GM19023 (cell line): ENCODE results near the gene KRTAP12-3.
"Not testable (repeated sequence)": the region's sequence is repeated elsewhere in the genome, so short reads cannot be mapped to it uniquely, and the experiment has no call there.

Experiments used
- ATAC-seq: cut with Tn5 transposase; IDR thresholded peaks from one replicate; pipeline ENCODE4 v1.9.1; 2021; ENCODE audit warnings: mild to moderate bottlenecking, moderate library complexity; ENCODE audit not compliant: unreplicated experiment

The KRTAP12-3 gene

DNA sequence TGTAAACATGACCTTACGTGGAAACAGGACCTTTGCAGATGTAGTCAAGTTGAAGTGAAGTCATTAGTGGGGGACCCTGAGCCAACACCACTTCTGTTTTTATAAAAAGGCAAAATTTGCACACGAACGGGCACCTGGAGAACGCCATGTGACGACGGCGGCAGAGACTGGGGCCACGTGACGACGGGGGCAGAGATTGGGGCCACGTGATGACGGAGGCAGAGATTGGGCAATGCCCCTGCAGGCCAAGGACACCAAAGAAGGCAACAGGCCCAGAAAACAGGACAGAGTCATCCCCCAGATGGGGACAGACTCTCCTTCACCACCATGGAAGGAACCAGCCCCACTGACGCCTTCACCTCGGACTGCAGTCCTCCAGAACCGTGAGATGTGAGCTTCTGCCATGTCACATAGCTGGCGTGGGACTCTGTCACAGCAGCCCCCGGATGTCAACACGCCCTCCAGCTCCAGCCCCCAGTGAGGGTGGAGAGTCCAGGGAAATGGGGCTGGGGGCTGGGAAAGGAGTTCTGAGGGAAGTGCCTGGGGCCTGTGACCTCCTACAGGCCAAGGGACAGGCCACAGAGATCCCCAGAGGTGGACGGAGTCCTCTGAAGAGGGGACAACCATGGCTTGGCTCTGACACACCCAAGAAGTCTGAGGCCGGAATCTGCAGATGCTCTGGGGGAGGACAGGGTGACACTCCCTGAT, 7.3 kb upstream of the KRTAP12-3 start:
- no peak for ATAC-seq

DNA sequence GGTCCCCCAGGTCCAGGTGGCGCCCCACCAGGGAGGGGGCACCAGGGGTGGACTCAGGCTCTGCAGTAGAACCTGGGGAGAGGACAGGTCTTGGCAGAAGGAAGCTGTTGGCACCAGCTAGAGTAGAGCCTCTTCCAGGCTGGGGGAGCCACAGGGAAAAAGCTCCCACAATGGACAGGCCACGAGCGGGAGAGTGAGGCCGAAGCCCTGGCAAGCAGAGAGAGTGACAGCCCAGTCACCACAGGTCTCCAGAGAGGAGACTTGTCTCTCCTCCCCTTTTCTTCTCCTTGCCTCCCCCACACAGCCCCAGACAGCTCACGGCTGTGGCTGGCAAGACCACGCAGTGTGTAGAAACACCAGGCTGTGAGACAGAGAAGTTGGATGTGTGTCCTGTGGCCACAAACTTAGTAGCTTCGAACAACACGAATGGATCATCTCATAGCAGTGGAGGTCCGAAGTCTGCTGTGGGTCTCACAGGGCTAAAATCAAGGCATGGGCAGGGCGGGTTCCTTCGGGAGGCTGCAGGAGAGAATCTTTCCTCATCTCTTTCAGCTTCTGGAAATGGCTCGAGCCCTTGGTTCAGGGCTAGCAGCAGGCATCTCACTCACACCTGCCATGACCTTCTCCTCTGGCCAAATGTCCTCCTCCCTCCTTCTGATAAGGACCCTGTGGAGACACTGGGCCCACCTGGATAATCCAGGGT, 6.6 kb upstream of the KRTAP12-3 start:
- ATAC-seq, result no peak

GRCh38 chr21:44653123-44653522, 4.6 kb upstream of the KRTAP12-3 start:
- ATAC-seq, result no peak

DNA sequence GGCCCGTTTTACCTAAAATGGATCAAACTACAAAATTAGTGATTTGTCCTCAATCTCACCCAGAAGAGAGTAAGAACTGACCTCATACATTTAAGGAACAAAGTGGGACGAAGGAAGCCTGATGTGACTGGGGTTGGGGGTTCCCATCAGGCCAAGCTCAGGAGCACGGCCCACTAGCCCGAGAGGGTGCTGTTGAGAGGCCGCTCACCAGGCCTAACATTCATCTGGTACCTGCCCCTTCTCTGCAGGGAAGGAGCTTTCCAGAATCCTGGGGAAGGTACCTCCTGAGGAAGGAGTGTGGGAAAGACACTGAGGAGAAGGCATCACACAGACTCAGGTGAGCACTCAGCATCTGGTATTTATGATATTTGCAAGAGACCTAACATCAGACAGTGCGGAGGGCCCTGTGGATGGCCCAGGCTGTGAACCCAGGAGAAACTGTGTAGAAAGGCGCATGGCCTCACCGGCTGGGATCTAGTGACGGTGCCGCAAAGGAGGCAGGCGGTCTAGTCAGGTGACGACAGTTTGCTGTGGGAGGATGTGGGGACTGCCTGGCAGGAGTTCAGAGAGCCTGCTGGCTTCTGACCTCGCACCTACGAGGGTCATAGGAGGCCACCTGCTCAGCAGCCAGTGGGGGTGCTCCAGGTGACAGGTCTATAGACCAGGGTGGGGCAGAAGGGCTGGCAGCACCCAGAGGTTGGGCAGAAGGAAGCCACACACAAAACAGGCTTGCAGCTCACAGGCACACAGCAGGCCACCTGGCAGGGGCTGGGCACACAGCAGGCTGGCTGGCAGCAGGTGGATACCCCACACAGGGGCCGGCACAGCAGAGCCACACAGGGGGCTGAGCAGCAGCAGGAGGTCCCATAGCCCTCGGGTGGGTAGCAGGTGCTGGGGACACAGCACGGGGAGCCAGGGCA, 3.8 kb upstream of the KRTAP12-3 start:
- ATAC-seq, result no peak

DNA sequence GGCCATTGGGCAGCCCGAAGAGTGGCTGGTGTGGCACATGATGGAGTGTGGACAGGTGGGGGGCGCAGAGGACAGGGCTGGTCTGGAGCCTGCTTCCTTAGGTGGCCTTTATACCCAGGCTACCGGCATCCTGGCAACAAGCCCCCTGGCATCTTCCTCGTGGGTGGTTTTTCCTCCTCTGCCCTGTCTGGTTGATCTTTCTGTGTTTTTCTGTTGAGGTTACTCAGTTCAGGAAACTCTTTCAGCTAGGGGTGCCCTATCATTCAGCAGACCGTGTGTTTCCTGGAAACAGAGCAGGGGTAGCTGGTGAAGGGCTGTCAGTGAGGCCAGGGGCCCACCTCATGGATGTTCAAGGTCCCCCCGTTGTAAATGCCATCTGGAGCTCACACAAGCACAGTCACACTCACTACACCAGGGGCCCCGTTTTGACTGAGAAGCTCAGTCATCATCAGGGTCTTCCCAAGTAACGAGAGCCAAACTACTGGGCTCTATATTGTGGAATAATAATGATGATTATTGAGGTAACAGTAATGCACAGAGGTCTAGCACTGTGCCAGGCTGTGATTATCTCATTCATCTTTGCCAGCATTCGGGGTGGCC, 3.1 kb upstream of the KRTAP12-3 start, which contains the start of gene KRTAP12-4:
TSS of gene KRTAP12-4 (minus strand) at position 84 of the 600 bp plus-strand sequence. CDS start at position 39, 45 bp downstream.
- no peak for ATAC-seq

DNA sequence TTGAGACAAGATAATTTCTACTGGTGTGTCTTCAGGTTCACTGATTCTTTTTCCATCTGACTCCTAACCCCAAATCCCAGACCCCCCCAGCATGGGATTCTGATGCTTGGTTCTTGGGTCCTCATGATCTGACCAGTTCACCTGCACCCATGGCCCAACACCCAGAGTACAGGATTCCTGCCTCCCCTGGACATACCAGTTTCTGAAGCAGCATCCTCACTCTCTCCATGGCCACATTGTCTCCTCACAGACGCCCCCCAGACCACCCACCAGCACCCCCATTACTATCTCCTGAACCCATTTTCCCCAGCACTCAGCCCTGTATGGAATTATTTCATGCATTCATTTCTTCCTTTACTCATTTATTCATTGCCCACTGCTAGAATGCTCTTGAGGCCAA, 864 bp upstream of the KRTAP12-3 start:
- ATAC-seq, result no peak

- no peak for ATAC-seq
Observed at GRCh38 chr21:44658541-44658910, 794 bp downstream of the KRTAP12-3 start.

DNA sequence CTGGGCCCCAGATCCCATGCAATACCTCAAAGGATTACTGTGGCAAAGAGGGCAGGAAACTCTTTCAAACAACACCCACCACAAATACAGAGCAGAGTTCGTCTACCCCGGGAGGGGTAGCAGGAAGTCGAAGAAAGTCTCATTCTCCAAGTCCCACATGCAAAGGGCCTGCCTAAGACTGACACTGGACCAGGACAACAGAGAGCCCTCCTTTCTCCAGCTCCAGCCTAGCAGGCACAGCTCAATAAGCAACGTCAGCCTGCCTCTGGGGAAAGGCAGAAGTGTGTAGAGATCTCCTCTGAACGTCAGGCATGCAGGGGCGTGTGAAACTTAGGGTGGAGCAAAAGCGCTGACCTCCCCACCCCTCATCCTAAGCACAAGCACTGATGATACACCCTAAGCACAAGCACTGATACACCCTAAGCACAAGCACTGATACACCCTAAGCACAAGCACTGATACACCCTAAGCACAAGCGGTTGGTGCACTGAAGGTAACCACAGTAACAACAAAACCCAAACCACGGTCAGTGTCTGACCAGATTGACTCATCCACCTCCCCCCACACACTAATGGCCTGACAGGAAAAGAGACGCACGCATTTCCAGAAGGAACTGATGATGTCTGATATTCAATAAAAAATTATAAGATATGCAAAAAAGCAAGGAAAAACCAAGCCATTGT, 1.3 kb downstream of the KRTAP12-3 start:
- ATAC-seq, result no peak

- not testable (repeated sequence) for ATAC-seq
Observed at GRCh38 chr21:44661567-44661966, 3.8 kb downstream of the KRTAP12-3 start.

DNA sequence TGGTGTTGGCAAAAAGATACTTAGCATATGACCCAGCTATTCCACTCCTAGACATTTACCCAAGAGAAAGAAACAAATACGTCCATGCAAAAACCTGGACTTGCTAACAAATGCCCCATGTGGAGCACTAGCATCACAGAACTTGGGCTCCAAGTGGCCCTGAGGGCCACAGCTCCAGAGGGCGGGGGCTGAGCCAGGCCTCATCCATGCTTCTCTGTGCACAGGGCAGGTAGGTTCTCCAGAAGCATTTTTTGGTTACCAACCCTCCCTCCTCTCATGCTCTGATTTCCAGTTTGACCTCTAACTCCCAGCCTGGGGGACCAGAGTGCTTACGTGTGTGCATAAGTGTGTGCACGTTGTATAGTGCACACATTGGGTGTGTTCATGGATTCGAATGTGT, 7.0 kb downstream of the KRTAP12-3 start:
- no peak for ATAC-seq

DNA sequence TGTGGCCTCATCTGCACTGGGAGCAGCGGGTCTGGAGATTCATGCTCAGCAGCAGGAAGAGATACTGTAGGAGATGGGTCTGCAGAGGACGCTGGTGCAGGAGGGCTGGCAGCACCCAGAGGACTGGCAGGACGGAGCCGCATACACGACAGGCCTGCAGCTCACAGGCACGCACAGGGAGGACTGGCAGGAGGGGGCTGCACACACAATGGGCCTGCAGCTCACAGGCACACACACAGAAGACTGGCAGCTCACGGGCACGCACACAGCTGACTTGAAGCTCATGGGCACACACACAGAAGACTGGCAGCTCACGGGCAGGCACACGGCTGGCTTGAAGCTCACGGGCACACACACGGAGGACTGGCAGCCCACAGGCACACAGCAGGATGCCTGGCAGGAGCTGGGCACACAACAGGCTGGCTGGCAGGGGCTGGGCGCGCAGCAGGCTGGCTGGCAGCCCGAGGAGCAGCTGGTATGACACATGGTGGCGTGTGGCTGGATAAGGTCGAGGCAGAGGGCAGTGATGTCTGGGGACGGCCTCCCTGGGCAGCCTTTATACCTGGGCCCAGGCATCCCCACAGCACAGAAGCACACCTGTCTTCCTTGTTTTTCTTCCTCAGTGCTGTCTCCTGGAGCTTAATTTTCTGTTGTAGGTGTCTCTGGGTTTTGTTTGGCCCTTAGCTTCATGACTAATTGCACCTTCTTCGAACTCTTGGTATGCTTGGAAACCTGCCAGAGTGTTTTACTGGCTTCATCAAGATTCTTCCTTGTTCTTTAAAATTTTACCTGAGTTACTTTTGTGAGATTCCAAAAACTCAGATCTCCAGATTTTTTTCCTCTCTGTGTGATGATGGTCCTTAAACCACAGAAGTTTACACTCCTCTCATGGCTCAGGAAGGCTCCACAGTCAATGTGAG, 8.9 kb downstream of the KRTAP12-3 start, which contains the start of gene KRTAP12-2:
TSS of gene KRTAP12-2 (minus strand) at position 527 of the 920 bp plus-strand sequence. CDS start at position 486, 41 bp downstream.
- ATAC-seq, result no peak

GRCh38 chr21:44667612-44668011, 9.9 kb downstream of the KRTAP12-3 start:
- no peak for ATAC-seq

DNA sequence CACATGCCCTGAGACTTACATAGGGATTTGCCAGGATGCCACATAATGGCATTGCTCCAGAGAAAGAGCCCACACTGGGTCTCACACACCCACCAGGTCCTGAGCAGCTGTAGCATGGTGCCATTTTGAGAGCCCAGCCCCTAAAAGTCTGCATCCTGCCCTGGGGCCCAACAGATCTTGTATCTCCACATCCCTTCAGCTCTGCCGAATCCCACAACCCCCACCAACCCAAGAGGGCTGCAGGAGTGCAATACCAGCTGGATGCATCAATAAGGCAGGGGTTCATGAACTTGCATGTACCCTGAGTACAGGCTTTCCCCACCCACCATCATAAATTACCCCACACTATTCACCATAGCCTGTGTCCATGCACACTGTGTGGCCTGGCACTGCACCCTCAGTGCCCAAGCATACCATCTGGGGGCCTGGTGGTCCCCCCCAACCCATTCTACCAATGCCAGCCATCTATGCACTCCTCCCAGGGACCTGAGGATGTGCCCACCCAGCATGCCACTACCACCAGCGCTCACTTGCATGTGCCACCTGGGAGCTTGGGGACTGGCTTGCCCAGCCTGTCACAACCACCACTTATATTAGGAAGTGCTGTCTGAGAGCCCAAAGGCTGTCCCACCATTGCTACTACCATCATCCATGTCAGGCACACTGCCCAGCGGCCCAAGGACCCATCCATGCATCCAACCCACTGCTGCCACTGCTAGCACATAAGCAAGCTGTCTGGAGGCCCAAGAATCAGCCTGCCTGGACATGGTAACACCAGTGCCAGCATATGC, 13.1 kb downstream of the KRTAP12-3 start:
- no peak for ATAC-seq

DNA sequence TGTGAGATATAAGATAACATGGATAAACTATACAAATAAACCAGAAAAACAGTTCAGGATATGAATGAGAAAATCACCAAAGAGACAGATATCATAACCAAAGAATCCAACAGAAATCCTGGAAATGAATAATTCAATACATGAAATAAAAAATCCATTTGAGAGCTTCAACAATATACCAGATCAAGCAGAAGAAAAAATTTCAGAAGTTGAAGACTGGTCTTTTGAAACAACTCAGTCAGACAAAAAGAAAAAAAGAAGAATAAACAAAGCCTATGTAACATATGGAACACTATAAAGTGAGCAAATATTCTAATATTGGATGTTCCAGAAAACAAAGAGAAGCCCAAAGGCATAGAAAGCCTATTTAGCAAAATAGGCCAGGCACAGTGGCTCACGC, 14.2 kb downstream of the KRTAP12-3 start:
- ATAC-seq, result no peak

DNA sequence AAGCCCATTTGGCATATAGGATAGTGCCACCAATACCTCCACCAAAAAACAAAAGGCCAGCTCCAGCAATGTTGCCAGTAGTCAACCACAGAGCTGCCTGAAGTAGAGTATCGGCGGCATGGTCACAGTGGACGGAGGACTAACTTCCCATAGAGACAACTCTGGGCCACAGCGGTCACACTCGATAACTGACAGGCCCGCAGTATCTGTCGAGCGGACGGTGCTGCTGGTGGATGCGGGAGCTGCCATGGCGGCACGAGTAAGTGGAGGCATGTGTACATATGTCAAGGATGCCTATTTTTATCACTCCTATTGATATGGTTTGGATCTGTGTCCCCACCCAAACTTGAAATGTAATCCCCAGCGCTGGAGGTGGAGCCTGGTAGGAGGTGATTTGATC, 20.1 kb downstream of the KRTAP12-3 start:
- no peak for ATAC-seq

DNA sequence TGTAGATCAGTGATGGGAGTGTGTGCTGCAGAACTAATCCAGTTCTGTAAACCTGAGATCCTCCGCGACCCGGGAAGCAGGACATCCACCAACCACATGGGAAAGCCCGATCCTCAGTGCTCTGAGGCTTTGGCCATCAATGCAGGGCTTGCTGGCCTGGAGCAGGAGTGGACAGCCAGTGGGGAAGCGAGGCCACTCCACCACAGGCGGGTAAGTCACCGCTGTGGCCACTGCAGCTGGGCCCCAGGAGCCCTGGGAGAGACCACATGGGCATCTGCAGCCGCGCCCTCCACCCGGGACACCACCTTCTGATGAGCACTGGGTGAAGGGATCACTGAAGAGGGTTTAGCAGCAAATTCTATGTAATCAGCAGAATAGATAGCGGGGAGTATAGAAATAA, 23.4 kb downstream of the KRTAP12-3 start:
- ATAC-seq, result no peak

DNA sequence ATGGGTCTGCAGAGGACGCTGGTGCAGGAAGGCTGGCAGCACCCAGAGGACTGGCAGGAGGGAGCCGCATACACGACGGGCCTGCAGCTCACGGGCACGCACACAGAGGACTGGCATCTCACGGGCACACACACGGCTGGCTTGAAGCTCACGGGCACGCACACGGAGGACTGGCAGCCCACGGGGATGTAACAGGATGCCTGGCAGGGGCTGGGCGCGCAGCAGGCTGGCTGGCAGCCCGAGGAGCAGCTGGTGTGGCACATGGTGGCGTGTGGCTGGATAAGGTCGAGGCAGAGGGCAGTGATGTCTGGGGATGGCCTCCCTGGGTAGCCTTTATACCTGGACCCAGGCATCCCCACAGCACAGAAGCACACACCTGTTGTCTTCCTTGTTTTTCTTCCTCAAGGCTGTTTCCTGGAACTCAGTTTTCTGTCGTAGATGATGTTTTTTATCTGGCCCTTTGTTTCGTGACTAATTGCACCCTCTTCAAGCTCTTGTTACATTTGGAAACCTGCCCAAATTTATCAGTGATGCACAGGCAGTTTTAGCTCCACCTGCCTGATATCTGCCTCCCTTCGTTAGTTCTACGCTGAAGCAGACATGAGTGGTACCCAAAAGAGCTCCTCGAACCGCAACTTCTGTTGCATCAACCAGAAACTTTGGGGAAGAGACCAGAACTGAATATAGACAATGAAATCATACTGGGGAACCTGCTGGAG, 24.3 kb downstream of the KRTAP12-3 start, which contains the start of gene KRTAP12-1:
TSS of gene KRTAP12-1 (minus strand) at position 303 of the 719 bp plus-strand sequence. CDS start at position 263, 40 bp downstream.
- no peak for ATAC-seq
